CD4-positive, CD25-positive, alpha-beta regulatory T cell (primary cell): ENCODE measurements around the gene STK32C. TPM values are rescaled to one million over a fixed set of nuclear protein-coding genes. Genes with fewer than 3 reads are reported as not detected.

ENCODE experiments used
- ATAC-seq, 2 donors: fragments of 150-1000 bp; cut with Tn5 transposase; one replicate each; pipeline ENCODE4 v1.10.0; 2021; ENCODE audit warnings: low read depth in 2 of 2, moderate number of reproducible peaks in 2 of 2, moderate library complexity in 1 of 2
- DNase-seq, 3 donors: peaks; one replicate each; pipeline versions ENCODE4 v3.0.0 to v3.0.0-alpha.2; 2012 to 2022; ENCODE audit warnings: mixed read lengths in 1 of 3
- H3K27ac ChIP-seq: one replicate; pipeline ENCODE4 v1.7.0; 2013; ENCODE audit warnings: mild to moderate bottlenecking, low read length; ENCODE audit not compliant: insufficient read depth, poor library complexity, severe bottlenecking
- H3K27me3 ChIP-seq: one replicate; pipeline ENCODE4 v1.7.0; 2013; ENCODE audit warnings: low read length; ENCODE audit not compliant: control insufficient read depth, insufficient read depth
- H3K36me3 ChIP-seq: one replicate; pipeline ENCODE4 v1.7.0; 2013; ENCODE audit warnings: mild to moderate bottlenecking, low read length, moderate library complexity; ENCODE audit not compliant: control insufficient read depth, insufficient read depth
- H3K4me1 ChIP-seq: 2 replicates; pipeline ENCODE4 v1.7.0; 2013; ENCODE audit warnings: mild to moderate bottlenecking, low read length; ENCODE audit not compliant: insufficient read depth, control insufficient read depth, poor library complexity, severe bottlenecking
- H3K4me3 ChIP-seq: one replicate; pipeline ENCODE4 v1.7.0; 2013; ENCODE audit warnings: low read depth, mild to moderate bottlenecking, low read length, moderate library complexity
- H3K9me3 ChIP-seq, 2 experiments: 1 replicate in 1 of 2; 2 replicates in 1 of 2; pipeline ENCODE4 v1.7.0; 2013; ENCODE audit warnings: low read length in 2 of 2, mild to moderate bottlenecking in 1 of 2, moderate library complexity in 1 of 2; ENCODE audit not compliant: control insufficient read depth in 2 of 2
- H3K27ac Mint-ChIP-seq, 3 donors: one replicate each; pipeline ENCODE4 v1.8.0; 2020 to 2022; ENCODE audit warnings: mild to moderate bottlenecking in 3 of 3, mixed read lengths in 3 of 3, moderate library complexity in 2 of 3
- H3K27me3 Mint-ChIP-seq: one replicate; pipeline ENCODE4 v1.8.0; 2022; ENCODE audit warnings: mild to moderate bottlenecking, mixed read lengths
- H3K36me3 Mint-ChIP-seq: one replicate; pipeline ENCODE4 v1.8.0; 2020; ENCODE audit warnings: mixed read lengths
- H3K4me1 Mint-ChIP-seq, 4 donors: one replicate each; pipeline ENCODE4 v1.8.0; 2020 to 2022; ENCODE audit warnings: mixed read lengths in 4 of 4, mild to moderate bottlenecking in 1 of 4
- H3K4me3 Mint-ChIP-seq, 4 donors: one replicate each; pipeline ENCODE4 v1.8.0; 2020 to 2022; ENCODE audit warnings: mild to moderate bottlenecking in 4 of 4, mixed read lengths in 4 of 4, moderate library complexity in 3 of 4
- H3K9me3 Mint-ChIP-seq, 7 donors: one replicate each; pipeline ENCODE4 v1.8.0; 2020 to 2022; ENCODE audit warnings: mixed read lengths in 7 of 7, mild to moderate bottlenecking in 3 of 7, moderate library complexity in 2 of 7
- polyA plus RNA-seq, 4 donors: library from polyadenylated mRNA; unstranded; fragments of 300-500 nt; fragmentation: Illumina TruSeq; gene quantifications; one replicate each; pipeline ENCODE4 v1.2.3, GENCODE V29; 2021
- total RNA-seq: library from RNA; stranded (reverse); gene quantifications from one replicate; pipeline ENCODE4 v1.2.3, GENCODE V29; 2022

Gene STK32C
- total and polyA plus RNA-seq, 5 donors from 2014 or later: 3.5 to 7.0 (median 6.6) TPM

DNA sequence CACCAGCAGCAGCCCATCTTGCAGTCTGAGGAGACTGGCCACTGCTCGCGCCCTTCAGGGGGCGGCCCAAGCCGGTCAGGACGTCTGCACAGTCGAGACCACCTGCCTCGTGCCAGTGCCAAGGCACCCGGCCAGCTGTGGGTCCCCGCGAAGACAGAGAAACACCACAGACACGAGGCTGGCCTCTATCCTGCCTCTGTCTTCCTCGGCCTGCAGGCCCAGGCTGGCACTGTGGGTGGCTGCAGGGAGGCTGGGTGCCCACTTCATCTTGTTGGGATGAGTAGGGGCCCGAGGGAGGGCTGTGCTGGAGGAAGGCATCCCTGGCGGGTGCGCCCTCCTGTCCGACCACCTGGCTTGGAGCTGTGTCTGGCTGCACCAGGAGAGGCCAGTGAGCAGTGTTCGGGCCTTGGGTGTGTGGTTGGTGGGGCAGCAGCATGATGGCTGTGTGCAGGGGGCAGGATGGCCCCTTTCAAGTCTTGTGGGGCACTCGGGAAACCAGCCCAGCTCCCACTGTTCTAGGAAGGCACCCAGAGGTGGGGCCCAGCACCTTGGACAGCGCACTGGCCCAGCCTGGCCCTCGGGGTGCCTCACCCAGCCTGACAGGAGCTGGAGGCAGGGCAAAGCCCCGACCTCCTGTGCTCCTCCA, 113.7 kb downstream of the STK32C start:
- Histone ChIP-seq H3K4me1 (no peaks in the 10 kb centered on the region), H3K27me3 (no peaks in the 10 kb centered on the region), H3K36me3 (no peaks in the 10 kb centered on the region), H3K4me3 (no peak overlapping the region), H3K9me3 (no peaks in the 10 kb centered on the region), H3K27ac (no peak overlapping the region)
- no peaks in the 10 kb centered on the region for H3K9me3 Mint-ChIP-seq
- no peak overlapping the region for H3K27ac Mint-ChIP-seq
- H3K4me1 Mint-ChIP-seq: no peaks in the 10 kb centered on the region
- no peak overlapping the region for H3K4me3 Mint-ChIP-seq
- H3K36me3 Mint-ChIP-seq: no peaks in the 10 kb centered on the region
- no peak for DNase-seq
- H3K27me3 Mint-ChIP-seq: peaks cover 8% of the 10 kb centered on the region
- ATAC-seq: no peak

DNA sequence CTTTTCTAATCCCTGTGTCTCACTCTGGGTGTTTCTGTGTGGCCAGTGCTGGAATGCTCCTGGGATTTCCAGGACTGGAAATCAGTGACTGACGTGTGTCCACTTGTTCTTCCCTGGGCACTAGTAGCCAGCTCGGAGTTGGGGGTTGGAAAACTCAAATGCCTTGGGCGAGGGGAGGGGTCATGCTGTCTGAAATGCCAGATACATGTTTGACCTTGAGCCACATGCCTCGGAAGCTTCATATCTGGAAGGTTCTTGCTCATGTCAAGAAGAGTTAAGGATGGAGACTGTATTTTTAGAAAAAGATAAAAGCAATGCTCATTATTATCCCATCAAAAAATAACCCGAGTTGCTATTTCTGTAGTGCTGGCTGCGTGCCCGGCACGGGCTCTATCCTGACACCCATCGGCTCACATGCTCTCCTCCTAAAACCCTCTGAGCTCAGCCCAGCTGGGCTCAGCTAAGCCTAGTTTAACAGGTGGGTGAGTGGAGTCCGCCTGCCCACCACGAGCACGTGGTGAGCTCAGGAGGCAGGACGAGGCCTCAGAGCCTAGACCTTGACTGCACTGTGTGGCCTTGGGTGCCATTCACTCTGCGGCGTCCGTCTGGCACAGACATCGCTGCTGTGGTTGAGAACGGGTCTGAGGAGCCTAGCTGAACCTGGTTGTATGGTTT, 114.6 kb downstream of the STK32C start:
- Histone ChIP-seq H3K27ac (no peak overlapping the region), H3K27me3 (no peaks in the 10 kb centered on the region), H3K36me3 (no peaks in the 10 kb centered on the region), H3K4me3 (no peak overlapping the region), H3K9me3 (no peaks in the 10 kb centered on the region), H3K4me1 (no peaks in the 10 kb centered on the region)
- ATAC-seq (no peak), DNase-seq (no peak)
- Mint-ChIP-seq H3K4me1 (peaks cover 0 to 5% (median 0%) of the 10 kb centered on the region in 4 donors), H3K36me3 (no peaks in the 10 kb centered on the region), H3K4me3 (no peak overlapping the region), H3K9me3 (no peaks in the 10 kb centered on the region), H3K27me3 (peaks cover 17% of the 10 kb centered on the region), H3K27ac (no peak overlapping the region)

DNA sequence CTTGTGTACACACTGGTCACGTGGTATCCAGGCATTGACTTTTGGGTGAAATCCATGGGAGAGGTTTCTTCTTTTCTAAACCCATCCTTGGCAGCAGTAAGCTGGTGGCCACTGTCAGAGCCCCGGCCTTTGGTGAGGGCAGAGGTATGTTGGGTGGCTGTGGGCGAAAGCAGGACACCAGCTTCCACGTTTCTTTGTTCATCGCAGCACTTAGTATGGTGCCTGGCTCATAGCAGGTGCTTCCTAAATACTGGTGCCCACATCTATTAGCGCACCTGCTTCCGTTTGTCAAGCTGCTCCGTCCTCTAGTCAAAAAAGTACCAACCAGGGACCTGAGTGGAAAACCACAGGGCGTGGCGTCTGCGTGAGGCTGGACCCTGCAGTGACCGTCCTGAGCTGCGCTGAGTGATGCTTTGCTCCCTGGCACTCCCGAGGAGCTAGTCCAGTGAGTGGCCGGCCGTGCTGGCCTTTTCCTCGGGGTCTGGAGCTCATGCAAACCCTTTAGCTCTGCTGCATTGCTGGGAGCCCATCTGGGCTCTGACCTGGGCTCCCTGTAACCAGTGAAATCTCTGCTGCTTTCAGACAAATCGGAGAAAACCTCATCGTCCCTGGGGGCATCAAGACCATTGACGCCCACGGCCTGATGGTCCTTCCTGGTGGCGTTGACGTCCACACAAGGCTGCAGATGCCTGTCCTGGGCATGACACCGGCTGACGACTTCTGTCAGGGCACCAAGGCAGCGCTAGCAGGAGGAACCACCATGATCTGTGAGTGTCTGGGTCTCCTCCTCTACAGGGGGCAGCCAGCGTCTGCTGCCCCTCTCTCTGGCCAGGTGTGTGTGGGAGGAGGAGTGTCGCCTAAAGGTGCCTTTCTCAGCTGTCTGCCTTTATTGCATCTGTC, 115.4 kb downstream of the STK32C start:
- Histone ChIP-seq H3K4me1 (peaks cover 8% of the 10 kb centered on the region), H3K9me3 (no peaks in the 10 kb centered on the region), H3K27me3 (peaks cover 3% of the 10 kb centered on the region), H3K4me3 (no peak overlapping the region), H3K36me3 (no peaks in the 10 kb centered on the region), H3K27ac (no peak overlapping the region)
- peaks cover 0 to 5% (median 0%) of the 10 kb centered on the region in 4 donors for H3K4me1 Mint-ChIP-seq
- H3K27me3 Mint-ChIP-seq: peaks cover 22% of the 10 kb centered on the region
- no peak overlapping the region for H3K4me3 Mint-ChIP-seq
- H3K27ac Mint-ChIP-seq: no peak overlapping the region
- no peak for ATAC-seq
- no peaks in the 10 kb centered on the region for H3K9me3 Mint-ChIP-seq
- DNase-seq: no peak
- H3K36me3 Mint-ChIP-seq: no peaks in the 10 kb centered on the region

DNA sequence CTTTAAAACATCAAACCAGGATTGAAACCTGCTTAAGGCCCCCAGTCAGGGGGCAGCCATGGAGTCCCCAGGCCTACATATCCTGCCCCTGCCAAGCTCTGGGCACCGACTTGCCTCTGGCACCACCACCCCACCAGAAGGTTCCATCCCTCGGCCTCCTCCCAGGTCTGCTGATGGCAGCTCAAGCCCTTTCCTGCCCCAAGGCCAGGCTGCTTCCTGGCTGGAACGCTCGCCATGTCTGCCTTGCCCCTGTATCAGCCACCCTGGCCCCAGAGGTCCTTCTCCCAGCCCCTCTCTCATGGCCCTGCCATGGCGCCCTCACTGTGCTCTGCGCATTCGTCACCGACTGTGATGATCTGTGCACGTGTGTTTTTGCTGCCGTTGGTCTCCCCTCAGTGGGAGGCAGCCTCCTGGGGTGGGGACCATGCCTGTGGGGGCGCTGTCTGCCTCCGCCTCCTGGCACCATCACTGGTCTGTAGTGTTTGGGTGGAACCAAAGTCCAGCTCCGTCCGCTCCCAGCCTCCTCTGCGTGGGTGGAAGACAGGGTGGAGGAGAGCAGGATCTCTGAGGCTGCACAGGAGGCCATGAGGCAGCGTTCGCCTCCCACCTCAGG, 117.8 kb downstream of the STK32C start:
- Histone ChIP-seq H3K4me1 (peaks cover 23% of the 10 kb centered on the region), H3K9me3 (no peaks in the 10 kb centered on the region), H3K36me3 (no peaks in the 10 kb centered on the region), H3K27ac (no peak overlapping the region), H3K27me3 (peaks cover 5% of the 10 kb centered on the region), H3K4me3 (no peak overlapping the region)
- DNase-seq: no peak
- ATAC-seq: no peak
- Mint-ChIP-seq H3K4me1 (peaks cover 0 to 6% (median 1%) of the 10 kb centered on the region in 4 donors), H3K4me3 (peak overlapping the region in 1 of 4 donors; percentile 77), H3K9me3 (no peaks in the 10 kb centered on the region), H3K27ac (no peak overlapping the region), H3K36me3 (no peaks in the 10 kb centered on the region), H3K27me3 (peaks cover 23% of the 10 kb centered on the region)

DNA sequence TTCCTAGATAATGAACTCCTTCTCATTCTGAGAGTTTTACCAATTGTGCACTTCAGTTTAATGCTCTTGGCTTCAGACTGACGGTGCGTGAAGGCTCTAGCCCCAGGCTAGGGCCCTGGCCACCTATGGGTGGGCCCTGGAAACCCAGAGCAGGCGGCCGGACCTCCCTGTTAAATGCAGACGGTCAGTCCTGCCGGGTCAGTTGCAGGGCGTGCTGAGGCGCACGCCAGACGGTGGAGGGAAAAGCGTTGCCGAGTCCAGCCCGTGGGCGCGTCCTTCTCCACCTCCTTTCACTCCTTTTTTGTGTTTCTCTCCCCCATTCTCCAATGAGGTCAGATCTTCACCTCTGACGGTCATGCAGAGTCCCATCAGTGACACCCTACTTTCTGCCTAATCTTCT, 118.7 kb downstream of the STK32C start:
- peak overlapping the region in 1 of 4 donors; percentile 77 for H3K4me3 Mint-ChIP-seq
- Histone ChIP-seq H3K4me3 (no peak overlapping the region), H3K27ac (no peak overlapping the region), H3K36me3 (no peaks in the 10 kb centered on the region), H3K4me1 (peaks cover 23% of the 10 kb centered on the region), H3K27me3 (peaks cover 5% of the 10 kb centered on the region), H3K9me3 (no peaks in the 10 kb centered on the region)
- H3K4me1 Mint-ChIP-seq: peaks cover 0 to 11% (median 3%) of the 10 kb centered on the region in 4 donors
- H3K9me3 Mint-ChIP-seq: no peaks in the 10 kb centered on the region
- H3K27ac Mint-ChIP-seq: no peak overlapping the region
- peaks cover 30% of the 10 kb centered on the region for H3K27me3 Mint-ChIP-seq
- H3K36me3 Mint-ChIP-seq: no peaks in the 10 kb centered on the region
- DNase-seq (no peak), ATAC-seq (no peak)

DNA sequence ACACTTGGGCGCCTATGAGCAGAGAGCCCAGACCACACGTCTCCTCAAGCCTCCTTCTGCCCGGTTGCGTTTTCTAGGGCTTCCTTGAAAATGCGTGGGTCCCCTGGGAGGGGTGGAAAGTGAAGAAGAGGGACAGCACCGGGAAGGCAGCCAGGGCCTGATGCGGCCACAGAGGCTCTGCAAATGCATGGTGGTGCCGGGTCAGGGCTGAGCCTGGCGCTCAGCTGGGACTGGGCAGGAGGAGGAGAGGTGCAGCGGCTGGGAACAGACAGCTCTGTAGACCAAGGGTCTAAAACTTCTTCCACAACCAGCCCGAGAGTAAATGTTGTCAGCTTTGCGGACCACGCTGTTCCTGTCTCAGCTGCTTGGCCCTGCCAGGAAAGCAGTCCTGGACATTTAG, 119.4 kb downstream of the STK32C start:
- no peak for ATAC-seq
- H3K36me3 Mint-ChIP-seq: no peaks in the 10 kb centered on the region

DNA sequence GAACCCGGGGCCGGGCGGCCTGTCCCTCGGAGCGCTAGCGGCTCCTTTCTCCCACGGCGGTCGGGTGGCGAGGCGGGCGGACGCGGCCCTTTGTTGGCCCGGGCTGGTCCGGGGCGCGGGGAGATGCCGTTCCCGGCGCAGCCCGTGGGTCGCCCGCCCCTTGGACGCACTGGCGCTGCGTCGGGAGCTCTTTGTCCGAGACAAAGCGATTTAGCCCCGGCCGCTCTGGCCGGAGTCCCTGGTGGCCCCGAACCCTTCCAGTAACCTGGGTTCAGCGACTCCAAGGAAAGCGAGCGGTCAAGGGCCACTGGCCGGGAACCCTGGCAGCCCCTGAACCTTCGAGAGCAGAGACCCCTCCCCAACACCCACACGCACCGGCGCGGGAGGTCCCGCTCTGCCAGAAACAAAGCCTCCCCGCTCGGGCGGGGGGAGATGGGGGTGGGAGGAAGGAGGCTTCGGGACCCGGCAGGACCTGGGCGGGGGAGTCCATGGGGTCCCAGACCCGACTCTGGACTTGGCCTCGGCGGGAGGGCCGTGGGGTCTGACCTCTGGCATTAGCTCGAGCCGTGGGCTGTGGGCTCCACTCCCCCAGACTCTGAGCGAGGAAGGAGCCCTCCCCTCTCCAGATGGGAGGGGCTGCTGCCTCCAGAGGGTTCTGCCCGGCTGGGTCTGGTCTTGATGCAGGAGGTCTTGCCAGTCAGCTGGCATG, 120.2 kb downstream of the STK32C start:
- no peak for DNase-seq
- H3K27me3 Mint-ChIP-seq: peaks cover 33% of the 10 kb centered on the region

More for the DNA sequence above, 119.4 kb downstream of the STK32C start:
- Histone ChIP-seq H3K27ac (no peak overlapping the region), H3K4me1 (peaks cover 23% of the 10 kb centered on the region), H3K36me3 (no peaks in the 10 kb centered on the region), H3K4me3 (no peak overlapping the region), H3K9me3 (no peaks in the 10 kb centered on the region), H3K27me3 (peaks cover 5% of the 10 kb centered on the region)
- H3K9me3 Mint-ChIP-seq: no peaks in the 10 kb centered on the region
- no peak overlapping the region for H3K27ac Mint-ChIP-seq
- DNase-seq: no peak
- peaks cover 0 to 11% (median 3%) of the 10 kb centered on the region in 4 donors for H3K4me1 Mint-ChIP-seq
- peak overlapping the region in 3 of 4 donors; percentile 13 to 77 (median 57) for H3K4me3 Mint-ChIP-seq
- peaks cover 33% of the 10 kb centered on the region for H3K27me3 Mint-ChIP-seq

More for the DNA sequence above, 120.2 kb downstream of the STK32C start:
- Mint-ChIP-seq H3K36me3 (no peaks in the 10 kb centered on the region), H3K4me1 (peaks cover 0 to 11% (median 3%) of the 10 kb centered on the region in 4 donors), H3K27ac (no peak overlapping the region), H3K9me3 (no peaks in the 10 kb centered on the region), H3K4me3 (no peak overlapping the region)
- Histone ChIP-seq H3K27me3 (peaks cover 5% of the 10 kb centered on the region), H3K36me3 (no peaks in the 10 kb centered on the region), H3K4me3 (no peak overlapping the region), H3K4me1 (peaks cover 23% of the 10 kb centered on the region), H3K27ac (no peak overlapping the region), H3K9me3 (no peaks in the 10 kb centered on the region)
- ATAC-seq: no peak
